Activated naive CD8-positive, alpha-beta T cell treated with anti-CD3 and anti-CD28 coated beads for 36 hours (primary cell): ENCODE measurements around the gene COL20A1. TPM values are rescaled to one million over a fixed set of nuclear protein-coding genes. Genes with fewer than 3 reads are reported as not detected.

Source experiments
- DNase-seq: peaks from one replicate; pipeline ENCODE4 v3.0.0; 2021
- H3K27ac Mint-ChIP-seq: one replicate; pipeline ENCODE4 v1.8.0; 2022; ENCODE audit warnings: mild to moderate bottlenecking, moderate library complexity, mixed read lengths
- H3K27me3 Mint-ChIP-seq: one replicate; pipeline ENCODE4 v1.8.0; 2022; ENCODE audit warnings: mild to moderate bottlenecking, mixed read lengths
- H3K36me3 Mint-ChIP-seq: one replicate; pipeline ENCODE4 v1.8.0; 2021; ENCODE audit warnings: mild to moderate bottlenecking, mixed read lengths
- H3K4me1 Mint-ChIP-seq: one replicate; pipeline ENCODE4 v1.8.0; 2021; ENCODE audit warnings: mixed read lengths
- H3K4me3 Mint-ChIP-seq: one replicate; pipeline ENCODE4 v1.8.0; 2022; ENCODE audit warnings: mild to moderate bottlenecking, moderate library complexity, mixed read lengths
- H3K9me3 Mint-ChIP-seq: one replicate; pipeline ENCODE4 v1.8.0; 2022; ENCODE audit warnings: mixed read lengths
- total RNA-seq, 2 experiments: library from RNA; stranded (reverse); gene quantifications; one replicate each; pipeline ENCODE4 v1.2.3, GENCODE V29; 2021

Gene COL20A1
- total RNA-seq, 2 experiments from 2014 or later = 0.08 TPM; not detected in 1

- Mint-ChIP-seq H3K27ac (no peak overlapping the region), H3K4me1 (no peaks in the 10 kb centered on the region), H3K36me3 (no peaks in the 10 kb centered on the region), H3K4me3 (no peak overlapping the region), H3K27me3 (no peaks in the 10 kb centered on the region), H3K9me3 (no peaks in the 10 kb centered on the region)
- DNase-seq = no peak
Observed at GRCh38 chr20:63280929-63281545, 11.9 kb upstream of the COL20A1 start.

- Mint-ChIP-seq H3K4me3 (no peak overlapping the region), H3K27ac (no peak overlapping the region), H3K36me3 (no peaks in the 10 kb centered on the region), H3K9me3 (no peaks in the 10 kb centered on the region), H3K4me1 (no peaks in the 10 kb centered on the region), H3K27me3 (no peaks in the 10 kb centered on the region)
- no peak for DNase-seq
Observed at GRCh38 chr20:63281742-63282665, 11.0 kb upstream of the COL20A1 start.

GRCh38 chr20:63282946-63283345 lies 10.0 kb upstream of the COL20A1 start:
- no peaks in the 10 kb centered on the region for H3K27me3 Mint-ChIP-seq
- H3K4me1 Mint-ChIP-seq = no peaks in the 10 kb centered on the region
- no peaks in the 10 kb centered on the region for H3K9me3 Mint-ChIP-seq
- no peak overlapping the region for H3K27ac Mint-ChIP-seq
- no peak overlapping the region for H3K4me3 Mint-ChIP-seq
- no peaks in the 10 kb centered on the region for H3K36me3 Mint-ChIP-seq
- DNase-seq = no peak

- no peaks in the 10 kb centered on the region for H3K4me1 Mint-ChIP-seq
- no peaks in the 10 kb centered on the region for H3K36me3 Mint-ChIP-seq
- peak overlapping the region; percentile 63 for H3K27ac Mint-ChIP-seq
- H3K27me3 Mint-ChIP-seq = no peaks in the 10 kb centered on the region
- no peak for DNase-seq
- peak overlapping the region; percentile 66 for H3K4me3 Mint-ChIP-seq
- no peaks in the 10 kb centered on the region for H3K9me3 Mint-ChIP-seq
Observed at GRCh38 chr20:63283397-63284082, 9.4 kb upstream of the COL20A1 start.

- H3K9me3 Mint-ChIP-seq = no peaks in the 10 kb centered on the region
- DNase-seq = no peak
- H3K27me3 Mint-ChIP-seq = no peaks in the 10 kb centered on the region
- H3K36me3 Mint-ChIP-seq = no peaks in the 10 kb centered on the region
- H3K4me1 Mint-ChIP-seq = no peaks in the 10 kb centered on the region
- H3K4me3 Mint-ChIP-seq = peak overlapping the region; percentile 66
- peak overlapping the region; percentile 63 for H3K27ac Mint-ChIP-seq
Observed at GRCh38 chr20:63284083-63284440, 8.9 kb upstream of the COL20A1 start.

GRCh38 chr20:63284544-63284949 lies 8.4 kb upstream of the COL20A1 start:
- Mint-ChIP-seq H3K36me3 (no peaks in the 10 kb centered on the region), H3K9me3 (no peaks in the 10 kb centered on the region), H3K4me1 (no peaks in the 10 kb centered on the region), H3K27me3 (no peaks in the 10 kb centered on the region), H3K27ac (peak overlapping the region; percentile 72), H3K4me3 (peak overlapping the region; percentile 79)
- no peak for DNase-seq

GRCh38 chr20:63284981-63285524 lies 7.9 kb upstream of the COL20A1 start:
- Mint-ChIP-seq H3K36me3 (no peaks in the 10 kb centered on the region), H3K27ac (no peak overlapping the region), H3K4me3 (peak overlapping the region; percentile 79)

GRCh38 chr20:63285636-63286615 lies 7.1 kb upstream of the COL20A1 start:
- H3K36me3 Mint-ChIP-seq = no peaks in the 10 kb centered on the region
- H3K4me3 Mint-ChIP-seq = no peak overlapping the region
- H3K4me1 Mint-ChIP-seq = no peaks in the 10 kb centered on the region
- no peaks in the 10 kb centered on the region for H3K27me3 Mint-ChIP-seq
- no peak overlapping the region for H3K27ac Mint-ChIP-seq
- H3K9me3 Mint-ChIP-seq = no peaks in the 10 kb centered on the region
- no peak for DNase-seq

More at GRCh38 chr20:63284981-63285524, 7.9 kb upstream of the COL20A1 start:
- no peaks in the 10 kb centered on the region for H3K27me3 Mint-ChIP-seq
- no peaks in the 10 kb centered on the region for H3K9me3 Mint-ChIP-seq
- no peaks in the 10 kb centered on the region for H3K4me1 Mint-ChIP-seq
- DNase-seq = no peak

- DNase-seq = no peak
- H3K4me3 Mint-ChIP-seq = no peak overlapping the region
- H3K9me3 Mint-ChIP-seq = no peaks in the 10 kb centered on the region
- no peaks in the 10 kb centered on the region for H3K36me3 Mint-ChIP-seq
- no peaks in the 10 kb centered on the region for H3K4me1 Mint-ChIP-seq
- H3K27ac Mint-ChIP-seq = no peak overlapping the region
- H3K27me3 Mint-ChIP-seq = no peaks in the 10 kb centered on the region
Observed at GRCh38 chr20:63286781-63287696, 5.9 kb upstream of the COL20A1 start.

- Mint-ChIP-seq H3K27me3 (no peaks in the 10 kb centered on the region), H3K36me3 (no peaks in the 10 kb centered on the region), H3K27ac (no peak overlapping the region), H3K4me3 (no peak overlapping the region), H3K9me3 (no peaks in the 10 kb centered on the region), H3K4me1 (no peaks in the 10 kb centered on the region)
- DNase-seq = no peak
Observed at GRCh38 chr20:63287697-63288580, 5.0 kb upstream of the COL20A1 start.

- no peak overlapping the region for H3K4me3 Mint-ChIP-seq
- H3K27ac Mint-ChIP-seq = no peak overlapping the region
- no peaks in the 10 kb centered on the region for H3K36me3 Mint-ChIP-seq
- no peaks in the 10 kb centered on the region for H3K27me3 Mint-ChIP-seq
- H3K9me3 Mint-ChIP-seq = no peaks in the 10 kb centered on the region
- H3K4me1 Mint-ChIP-seq = no peaks in the 10 kb centered on the region
- DNase-seq = no peak
Observed at GRCh38 chr20:63288581-63289251, 4.3 kb upstream of the COL20A1 start.
